Fibroblast of pulmonary artery (primary cell): ENCODE data around the gene PHC2.
A peak's percentile ranks its signal among the peaks of the same experiment; 100 is the strongest.

Experiments used
- DNase-seq: peaks from one replicate; pipeline ENCODE4 v3.0.0-alpha.2; 2010; ENCODE audit warnings: low read depth
- H3K4me3 ChIP-seq: replicated peaks from 2 replicates; pipeline ENCODE4 v1.5.1; 2011; ENCODE audit warnings: low read depth, mild to moderate bottlenecking, control low read depth, low read length, moderate library complexity
- TF ChIP-seq, protein P1 (sequence below): IDR thresholded peaks from 2 replicates; pipeline ENCODE4 v1.5.1; 2011; ENCODE audit warnings: mild to moderate bottlenecking, control low read depth, low read length, inconsistent platforms; ENCODE audit errors: missing control alignments

Gene PHC2

GRCh38 chr1:33430692-33431593 is at the start of gene PHC2:
PHC2 (minus strand) TSS chr1:33431095; CDS start chr1:33375539, 55,556 bp downstream.
- DNase-seq, result peak; percentile 96
- H3K4me3 ChIP-seq, result peak within 1 kb of the TSS; percentile 62
- TF ChIP-seq, protein P1, sequence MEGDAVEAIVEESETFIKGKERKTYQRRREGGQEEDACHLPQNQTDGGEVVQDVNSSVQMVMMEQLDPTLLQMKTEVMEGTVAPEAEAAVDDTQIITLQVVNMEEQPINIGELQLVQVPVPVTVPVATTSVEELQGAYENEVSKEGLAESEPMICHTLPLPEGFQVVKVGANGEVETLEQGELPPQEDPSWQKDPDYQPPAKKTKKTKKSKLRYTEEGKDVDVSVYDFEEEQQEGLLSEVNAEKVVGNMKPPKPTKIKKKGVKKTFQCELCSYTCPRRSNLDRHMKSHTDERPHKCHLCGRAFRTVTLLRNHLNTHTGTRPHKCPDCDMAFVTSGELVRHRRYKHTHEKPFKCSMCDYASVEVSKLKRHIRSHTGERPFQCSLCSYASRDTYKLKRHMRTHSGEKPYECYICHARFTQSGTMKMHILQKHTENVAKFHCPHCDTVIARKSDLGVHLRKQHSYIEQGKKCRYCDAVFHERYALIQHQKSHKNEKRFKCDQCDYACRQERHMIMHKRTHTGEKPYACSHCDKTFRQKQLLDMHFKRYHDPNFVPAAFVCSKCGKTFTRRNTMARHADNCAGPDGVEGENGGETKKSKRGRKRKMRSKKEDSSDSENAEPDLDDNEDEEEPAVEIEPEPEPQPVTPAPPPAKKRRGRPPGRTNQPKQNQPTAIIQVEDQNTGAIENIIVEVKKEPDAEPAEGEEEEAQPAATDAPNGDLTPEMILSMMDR, result no peak

DNA sequence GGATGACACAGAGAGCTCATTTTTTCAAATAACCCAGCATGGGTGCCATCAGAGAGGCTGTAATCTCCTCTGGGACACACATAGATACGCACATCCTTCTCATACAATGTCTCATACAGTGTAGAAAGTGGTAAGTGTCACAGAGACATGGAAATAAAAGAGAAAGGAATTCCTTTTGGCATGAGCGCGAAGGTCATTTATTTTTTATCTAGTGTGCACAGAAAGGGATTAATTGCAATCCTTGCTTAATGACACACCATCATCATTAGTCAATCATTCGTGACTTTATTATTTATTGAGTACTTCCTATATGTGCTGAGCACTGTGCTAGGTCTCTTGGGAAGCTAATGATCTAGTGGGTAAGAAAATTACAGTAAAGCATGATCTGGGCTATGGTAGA is 46.6 kb upstream of the PHC2 start:
- no peak overlapping the region for H3K4me3 ChIP-seq
- TF ChIP-seq, protein P1, result no peak
- no peak for DNase-seq

- TF ChIP-seq, protein P1, result no peak
- H3K4me3 ChIP-seq, result no peak overlapping the region
- DNase-seq, result no peak
Measured at GRCh38 chr1:33473900-33474299, 43.0 kb upstream of the PHC2 start.

DNA sequence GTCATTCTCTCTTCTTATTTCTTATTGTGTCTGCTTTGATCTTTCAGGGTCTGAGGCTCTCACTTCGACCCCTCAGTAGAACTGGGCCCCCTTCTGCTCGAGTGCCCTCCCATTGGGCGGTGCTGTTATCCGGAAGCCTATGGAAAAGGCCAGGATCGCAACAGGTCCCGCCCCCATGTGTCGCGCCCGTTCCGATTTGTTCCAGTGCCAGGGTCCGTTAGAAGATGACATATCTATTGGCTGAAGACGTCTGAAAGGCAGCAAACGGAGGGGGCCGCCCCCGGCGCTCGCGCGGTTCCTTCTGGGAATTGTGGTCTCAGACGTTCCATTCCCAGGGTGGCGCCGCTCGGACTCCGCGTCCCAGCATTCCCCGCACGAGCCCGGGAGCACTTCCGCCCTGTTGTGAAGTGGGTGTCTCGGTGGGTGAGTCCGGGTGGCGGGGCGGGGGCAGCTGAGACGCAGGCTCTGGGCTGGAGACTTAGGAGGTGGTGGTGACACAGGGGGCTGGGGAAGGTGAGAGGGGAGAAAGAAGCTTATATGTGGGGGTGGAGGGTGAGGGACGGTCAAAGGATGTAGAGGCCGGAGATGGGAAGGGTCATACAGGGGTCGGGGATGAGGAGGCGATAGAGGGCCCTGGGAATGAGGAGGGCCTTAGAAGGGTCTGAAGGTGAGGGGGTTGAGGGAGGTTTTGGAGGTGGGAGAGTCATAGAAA is 41.5 kb upstream of the PHC2 start, which contains the start of gene ZSCAN20:
Gene ZSCAN20, plus strand, starts transcription at position 377 of the 712 bp plus-strand sequence. CDS start 6,644 bp downstream, outside the sequence.
- peak; percentile 98 for DNase-seq
- peak within 1 kb of the TSS; percentile 84 for H3K4me3 ChIP-seq
- TF ChIP-seq, protein P1, result no peak

DNA sequence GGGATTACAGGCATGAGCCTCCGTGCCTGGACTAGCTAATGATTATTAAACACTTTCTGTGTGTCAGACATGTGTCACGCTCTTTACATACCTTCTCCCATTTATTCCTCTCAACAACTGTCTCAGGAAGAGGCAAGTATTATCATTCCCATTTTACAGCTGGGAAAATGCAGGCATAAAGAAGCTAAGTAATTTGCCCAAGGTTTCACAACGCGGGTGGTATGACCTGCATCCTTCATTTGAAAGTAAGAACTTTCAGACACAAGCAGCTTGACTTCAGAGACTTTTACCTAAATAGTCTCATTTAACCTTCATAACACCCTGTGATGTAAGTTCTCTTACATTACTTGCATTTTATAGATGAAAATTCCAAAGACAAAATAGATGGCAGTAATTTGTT is 40.5 kb upstream of the PHC2 start:
- DNase-seq, result no peak
- TF ChIP-seq, protein P1, result no peak
- no peak overlapping the region for H3K4me3 ChIP-seq

GRCh38 chr1:33470495-33471012 is 39.7 kb upstream of the PHC2 start:
- peak; percentile 87 for DNase-seq
- H3K4me3 ChIP-seq, result no peak overlapping the region
- TF ChIP-seq, protein P1, result peak; percentile 82
